Lower leg skin (tissue), 3 donors: ENCODE measurements around the gene BCL7A.

Experiments used
- CTCF ChIP-seq, 3 donors: fragments of 450-650 bp; IDR thresholded peaks; one replicate each; pipeline ENCODE4 v1.5.1; 2016; ENCODE audit warnings: antibody characterized with exemption in 3 of 3, mild to moderate bottlenecking in 3 of 3, moderate library complexity in 2 of 3
- POLR2A ChIP-seq, 2 donors: fragments of 450-650 bp; IDR thresholded peaks; one replicate each; pipeline ENCODE4 v1.6.1; 2016 to 2017; ENCODE audit warnings: antibody characterized with exemption in 2 of 2, mild to moderate bottlenecking in 1 of 2, moderate library complexity in 1 of 2

GRCh38 chr12:122036153-122036552 is 14.5 kb downstream of the BCL7A start:
- TF ChIP-seq CTCF (IDR thresholded peaks at IDR 0.05) (no peak), POLR2A (IDR thresholded peaks at IDR 0.05) (no peak)
